ENCODE data around the gene SLC66A3. TPM values are rescaled to one million over a fixed set of nuclear protein-coding genes. Genes with fewer than 3 reads are reported as not detected.

Gene SLC66A3
- total RNA-seq, 1 donor from 2014 or later: 52.6 TPM

DNA sequence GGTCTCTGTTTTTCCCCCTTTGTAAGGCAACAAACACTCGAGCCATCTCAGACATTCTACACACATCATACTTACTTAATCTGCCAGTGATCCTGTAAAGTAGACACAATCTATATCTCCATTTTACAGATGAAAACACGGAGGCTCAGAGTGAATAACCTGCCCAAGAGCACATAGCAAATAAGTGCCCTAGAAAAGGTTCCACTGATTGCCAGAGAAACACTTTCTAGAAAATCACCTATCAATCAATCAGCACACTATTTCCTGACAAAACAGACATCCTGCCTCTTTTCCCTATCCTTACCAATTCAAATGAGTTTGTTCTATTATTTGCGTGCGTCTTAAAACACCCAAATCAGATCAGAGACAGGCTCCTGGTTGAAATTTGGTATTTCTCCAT, 23.9 kb downstream of the SLC66A3 start:
- H3K27me3 ChIP-seq: no peaks in the 10 kb centered on the region
- DNase-seq (ENCODE audit: low spot score in 2 of 2): no peak
- no peak overlapping the region for H3K27ac ChIP-seq
- H3K4me3 ChIP-seq: no peak overlapping the region
- H3K4me1 ChIP-seq: no peaks in the 10 kb centered on the region
- no peaks in the 10 kb centered on the region for H3K9me3 ChIP-seq
- peaks cover 21 to 28% of the 10 kb centered on the region in 2 donors for H3K36me3 ChIP-seq
- intact Hi-C loops (cut with DNase I): no loop called here
- TF ChIP-seq, protein P1, sequence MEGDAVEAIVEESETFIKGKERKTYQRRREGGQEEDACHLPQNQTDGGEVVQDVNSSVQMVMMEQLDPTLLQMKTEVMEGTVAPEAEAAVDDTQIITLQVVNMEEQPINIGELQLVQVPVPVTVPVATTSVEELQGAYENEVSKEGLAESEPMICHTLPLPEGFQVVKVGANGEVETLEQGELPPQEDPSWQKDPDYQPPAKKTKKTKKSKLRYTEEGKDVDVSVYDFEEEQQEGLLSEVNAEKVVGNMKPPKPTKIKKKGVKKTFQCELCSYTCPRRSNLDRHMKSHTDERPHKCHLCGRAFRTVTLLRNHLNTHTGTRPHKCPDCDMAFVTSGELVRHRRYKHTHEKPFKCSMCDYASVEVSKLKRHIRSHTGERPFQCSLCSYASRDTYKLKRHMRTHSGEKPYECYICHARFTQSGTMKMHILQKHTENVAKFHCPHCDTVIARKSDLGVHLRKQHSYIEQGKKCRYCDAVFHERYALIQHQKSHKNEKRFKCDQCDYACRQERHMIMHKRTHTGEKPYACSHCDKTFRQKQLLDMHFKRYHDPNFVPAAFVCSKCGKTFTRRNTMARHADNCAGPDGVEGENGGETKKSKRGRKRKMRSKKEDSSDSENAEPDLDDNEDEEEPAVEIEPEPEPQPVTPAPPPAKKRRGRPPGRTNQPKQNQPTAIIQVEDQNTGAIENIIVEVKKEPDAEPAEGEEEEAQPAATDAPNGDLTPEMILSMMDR (IDR thresholded peaks at IDR 0.05): no peak

DNA sequence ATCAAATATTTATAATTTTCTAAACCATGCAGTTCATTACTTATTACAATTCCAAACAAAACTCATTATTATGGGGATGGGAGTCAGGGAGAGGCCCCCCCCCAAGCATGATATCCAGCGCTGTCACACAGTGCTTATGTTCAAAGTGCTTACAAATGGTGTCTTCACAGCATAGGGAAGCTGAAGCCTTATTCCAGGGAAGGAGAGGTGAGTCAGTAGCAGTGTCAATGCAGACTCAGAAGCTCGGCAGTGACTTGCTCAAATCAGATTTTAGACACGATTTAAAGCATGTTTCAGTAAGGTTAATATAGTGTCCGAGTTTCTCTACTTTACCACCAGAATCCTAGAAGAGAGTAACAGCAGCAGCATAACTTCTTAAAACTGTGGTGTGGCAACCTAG, 24.6 kb downstream of the SLC66A3 start:
- no peak overlapping the region for H3K27ac ChIP-seq
- intact Hi-C loops (cut with DNase I): no loop called here
- H3K27me3 ChIP-seq: no peaks in the 10 kb centered on the region
- DNase-seq (ENCODE audit: low spot score in 2 of 2): no peak
- TF ChIP-seq, protein P1 (IDR thresholded peaks at IDR 0.05): no peak
- no peaks in the 10 kb centered on the region for H3K4me1 ChIP-seq
- no peaks in the 10 kb centered on the region for H3K9me3 ChIP-seq
- H3K36me3 ChIP-seq: peaks cover 21 to 32% of the 10 kb centered on the region in 2 donors
- no peak overlapping the region for H3K4me3 ChIP-seq

DNA sequence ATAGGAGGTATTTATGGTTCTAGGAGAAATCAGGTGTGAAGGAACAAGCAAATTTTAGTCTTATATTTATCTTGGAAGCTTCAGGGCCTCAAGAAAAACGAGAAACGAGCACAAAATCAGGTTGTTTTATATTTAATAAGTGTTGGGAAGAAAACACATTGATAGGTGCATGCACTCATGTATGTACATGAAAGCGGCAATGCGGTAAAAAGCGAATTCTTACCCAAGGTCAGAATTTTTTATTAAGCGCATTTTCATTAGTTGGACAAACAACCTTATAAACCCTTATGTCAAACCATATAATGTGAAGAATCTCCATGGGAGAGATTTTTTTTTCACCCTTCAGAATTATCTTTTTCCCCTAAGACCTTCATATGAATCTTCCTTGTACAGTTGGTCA, 25.4 kb downstream of the SLC66A3 start:
- Histone ChIP-seq H3K4me1 (no peaks in the 10 kb centered on the region), H3K27ac (no peak overlapping the region), H3K27me3 (no peaks in the 10 kb centered on the region), H3K9me3 (no peaks in the 10 kb centered on the region), H3K36me3 (peaks cover 24 to 39% of the 10 kb centered on the region in 2 donors), H3K4me3 (no peak overlapping the region)
- no peak for DNase-seq (ENCODE audit: low spot score in 2 of 2)
- intact Hi-C loops (cut with DNase I): no loop called here
- TF ChIP-seq, protein P1 (IDR thresholded peaks at IDR 0.05): no peak

GRCh38 chr2:11182951-11183350, 27.7 kb downstream of the SLC66A3 start:
- no peak for DNase-seq (ENCODE audit: low spot score in 2 of 2)
- H3K36me3 ChIP-seq: peaks cover 27 to 51% of the 10 kb centered on the region in 2 donors
- intact Hi-C loops (cut with DNase I): no loop called here
- no peaks in the 10 kb centered on the region for H3K27me3 ChIP-seq
- H3K27ac ChIP-seq: no peak overlapping the region
- H3K9me3 ChIP-seq: no peaks in the 10 kb centered on the region
- H3K4me3 ChIP-seq: no peak overlapping the region
- no peaks in the 10 kb centered on the region for H3K4me1 ChIP-seq
- TF ChIP-seq, protein P1 (IDR thresholded peaks at IDR 0.05): no peak

GRCh38 chr2:11186145-11186544, 30.9 kb downstream of the SLC66A3 start:
- TF ChIP-seq, protein P1 (IDR thresholded peaks at IDR 0.05): no peak
- Histone ChIP-seq H3K4me3 (no peak overlapping the region), H3K27me3 (no peaks in the 10 kb centered on the region), H3K9me3 (no peaks in the 10 kb centered on the region), H3K4me1 (no peaks in the 10 kb centered on the region), H3K27ac (no peak overlapping the region), H3K36me3 (peaks cover 34 to 65% of the 10 kb centered on the region in 2 donors)
- DNase-seq (ENCODE audit: low spot score in 2 of 2): no peak
- intact Hi-C loops (cut with DNase I): no loop called here

DNA sequence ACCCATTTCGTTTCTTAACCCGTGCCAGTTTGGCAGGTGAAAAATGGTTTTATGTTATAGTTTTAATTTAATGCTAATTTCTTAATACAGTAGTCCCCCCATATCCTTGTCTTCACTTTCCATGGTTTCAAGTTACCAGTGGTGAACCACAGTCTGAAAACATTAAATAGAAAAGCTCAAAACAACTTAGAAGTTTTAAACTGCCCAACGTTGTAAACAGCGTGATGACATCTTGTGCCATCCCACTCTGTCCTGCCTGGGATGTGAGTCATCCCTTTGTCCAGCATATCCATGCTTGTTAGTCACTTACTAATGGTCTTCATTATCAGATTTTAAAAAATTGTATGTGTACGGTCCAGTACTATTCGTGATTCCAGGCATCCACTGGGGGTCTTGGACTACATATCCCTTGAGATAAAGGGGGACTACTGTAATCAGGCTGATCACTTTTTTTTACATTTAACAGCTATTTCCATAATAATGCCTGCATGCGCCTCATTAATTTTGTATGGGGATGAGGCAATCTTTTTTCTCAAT, 31.9 kb downstream of the SLC66A3 start:
- TF ChIP-seq, protein P1 (IDR thresholded peaks at IDR 0.05): no peak
- Histone ChIP-seq H3K27ac (no peak overlapping the region), H3K4me3 (no peak overlapping the region), H3K4me1 (no peaks in the 10 kb centered on the region), H3K27me3 (no peaks in the 10 kb centered on the region), H3K9me3 (no peaks in the 10 kb centered on the region), H3K36me3 (peaks cover 37 to 65% of the 10 kb centered on the region in 2 donors)
- DNase-seq (ENCODE audit: low spot score in 2 of 2): no peak
- intact Hi-C loops (cut with DNase I): no loop called here
